ENCODE data around the gene CCDC63. TPM values are rescaled to one million over a fixed set of nuclear protein-coding genes. Genes with fewer than 3 reads are reported as not detected.

CCDC63 gene
- total RNA-seq, 1 donor from 2014 or later: not detected

Other genes with a start within 250 kb of the CCDC63 start
- gene TCTN1, start 232.9 kb upstream of the CCDC63 start, total RNA-seq: 38.1 TPM
- gene HVCN1, start 157.9 kb upstream of the CCDC63 start, total RNA-seq: 8.3 TPM
- gene PPP1CC, start 104.1 kb upstream of the CCDC63 start, total RNA-seq: 150 TPM
- gene MYL2, start 73.6 kb downstream of the CCDC63 start, total RNA-seq: not detected
- 26.4 TPM for gene CUX2, start 187.2 kb downstream of the CCDC63 start, total RNA-seq